NT2/D1 (cell line): Measurements from ENCODE around the gene SCN10A.
A peak's percentile ranks its signal among the peaks of the same experiment; 100 is the strongest.

Experiments
- DNase-seq: peaks from one replicate; pipeline ENCODE4 v3.0.0-alpha.2; 2011; ENCODE audit warnings: low read depth, low spot score
- H3K27me3 ChIP-seq: 2 replicates; pipeline ENCODE4 v1.6.0; 2011; ENCODE audit warnings: mild to moderate bottlenecking; ENCODE audit not compliant: insufficient read length, insufficient read depth
- H3K36me3 ChIP-seq: 2 replicates; pipeline ENCODE4 v1.6.1; 2011; ENCODE audit warnings: mild to moderate bottlenecking, low read length, mixed read lengths; ENCODE audit not compliant: insufficient read depth, insufficient read length
- H3K4me1 ChIP-seq: 2 replicates; pipeline ENCODE4 v1.5.1; 2011; ENCODE audit not compliant: insufficient read depth, insufficient read length
- H3K4me3 ChIP-seq: 2 replicates; pipeline ENCODE4 v1.5.1; 2011; ENCODE audit warnings: low read depth; ENCODE audit not compliant: insufficient read length
- H3K9ac ChIP-seq: 2 replicates; pipeline ENCODE4 v1.6.0; 2011; ENCODE audit warnings: low read depth; ENCODE audit not compliant: insufficient read length
- H3K9me3 ChIP-seq: 2 replicates; pipeline ENCODE4 v1.5.1; 2011; ENCODE audit warnings: mild to moderate bottlenecking, low read length; ENCODE audit not compliant: insufficient read depth
- SUZ12 ChIP-seq: IDR thresholded peaks from 2 replicates; pipeline ENCODE4 v1.6.1; 2011; ENCODE audit not compliant: insufficient read length, insufficient read depth; ENCODE audit errors: extremely low read depth
- YY1 ChIP-seq: IDR thresholded peaks from 2 replicates; pipeline ENCODE4 v1.6.1; 2011; ENCODE audit not compliant: insufficient read length, insufficient read depth
- ZNF274 ChIP-seq: IDR thresholded peaks from 2 replicates; pipeline ENCODE4 v1.6.1; 2011; ENCODE audit warnings: mild to moderate bottlenecking, low read depth, low read length

SCN10A gene

GRCh38 chr3:38648659-38649499 is 167.1 kb downstream of the SCN10A start:
- peaks cover 12% of the 10 kb centered on the region; the same call in 1 of the 2 replicates for H3K9me3 ChIP-seq
- TF ChIP-seq SUZ12 (no peak), ZNF274 (no peak), YY1 (no peak)
- peaks cover 60% of the 10 kb centered on the region for H3K27me3 ChIP-seq
- H3K9ac ChIP-seq = peak overlapping the region; percentile 79
- peaks cover 10% of the 10 kb centered on the region for H3K4me1 ChIP-seq
- H3K4me3 ChIP-seq = peak overlapping the region; percentile 67
- no peaks in the 10 kb centered on the region for H3K36me3 ChIP-seq
- DNase-seq = no peak

GRCh38 chr3:38648024-38648658 is 167.9 kb downstream of the SCN10A start:
- Histone ChIP-seq H3K36me3 (no peaks in the 10 kb centered on the region), H3K4me3 (peak overlapping the region; percentile 67), H3K4me1 (peaks cover 10% of the 10 kb centered on the region), H3K9me3 (peaks cover 9% of the 10 kb centered on the region; the same call in 1 of the 2 replicates), H3K9ac (peak overlapping the region; percentile 79), H3K27me3 (peaks cover 53% of the 10 kb centered on the region)
- no peak for DNase-seq
- TF ChIP-seq YY1 (no peak), ZNF274 (no peak), SUZ12 (no peak)

GRCh38 chr3:38647217-38647970 is 168.6 kb downstream of the SCN10A start:
- Histone ChIP-seq H3K36me3 (no peaks in the 10 kb centered on the region), H3K27me3 (peaks cover 50% of the 10 kb centered on the region), H3K4me1 (peaks cover 10% of the 10 kb centered on the region), H3K9ac (no peak overlapping the region), H3K9me3 (0 out of 2 replicates have a peak, but pooled peaks cover 1% of the 10 kb centered on the region), H3K4me3 (no peak overlapping the region)
- DNase-seq = no peak
- TF ChIP-seq ZNF274 (no peak), SUZ12 (no peak)
